CD4-positive, alpha-beta T cell (primary cell): ENCODE measurements around the gene FARP1. TPM values are rescaled to one million over a fixed set of nuclear protein-coding genes. Genes with fewer than 3 reads are reported as not detected.

ENCODE experiments used
- ATAC-seq: fragments of 200-7000 bp; cut with Tn5 transposase; one replicate; pipeline ENCODE4 v1.10.0; 2022; ENCODE audit warnings: mild to moderate bottlenecking; ENCODE audit not compliant: poor library complexity
- CTCF ChIA-PET: fragments of 350-600 bp; sonication (Branson Sonifier 250); formaldehyde crosslinking; loops from one replicate; lab custom pipeline; 2021; ENCODE audit warnings: antibody characterized with exemption, inconsistent platforms; lab: Charles Lee
- POLR2A ChIA-PET: fragments of 350-600 bp; sonication (Branson Sonifier 250); formaldehyde crosslinking; loops from one replicate; lab custom pipeline; 2021; ENCODE audit warnings: antibody characterized with exemption, inconsistent platforms; lab: Charles Lee
- DNase-seq, 14 experiments: peaks; one replicate each; pipeline ENCODE4 v3.0.0-alpha.2; 2013 to 2020; ENCODE audit warnings: mixed read lengths in 2 of 14
- H3K27ac ChIP-seq, 2 donors: one replicate each; pipeline versions ENCODE4 v1.5.1 to v1.7.0; 2013; ENCODE audit warnings: low read length in 2 of 2, low read depth in 1 of 2, mild to moderate bottlenecking in 1 of 2
- H3K27me3 ChIP-seq, 2 experiments: 1 replicate in 1 of 2; 2 replicates in 1 of 2; pipeline versions ENCODE4 v1.6.1 to v1.7.0; 2013; ENCODE audit warnings: low read length in 2 of 2, control low read depth in 1 of 2, mild to moderate bottlenecking in 1 of 2, moderate library complexity in 1 of 2; ENCODE audit not compliant: insufficient read depth in 2 of 2, control insufficient read depth in 1 of 2
- H3K36me3 ChIP-seq: one replicate; pipeline ENCODE4 v1.6.1; 2013; ENCODE audit warnings: low read length, control low read depth; ENCODE audit not compliant: insufficient read depth
- H3K4me1 ChIP-seq: one replicate; pipeline ENCODE4 v1.6.1; 2013; ENCODE audit warnings: low read length, control low read depth; ENCODE audit not compliant: insufficient read depth
- H3K4me3 ChIP-seq: one replicate; pipeline ENCODE4 v1.5.1; 2013; ENCODE audit warnings: mild to moderate bottlenecking, low read length, moderate library complexity
- H3K9me3 ChIP-seq, 2 experiments: 1 replicate in 1 of 2; 2 replicates in 1 of 2; pipeline versions ENCODE4 v1.6.1 to v1.7.0; 2013; ENCODE audit warnings: low read length in 2 of 2, mild to moderate bottlenecking in 2 of 2, control low read depth in 1 of 2, moderate library complexity in 1 of 2; ENCODE audit not compliant: control insufficient read depth in 1 of 2, insufficient read depth in 1 of 2
- H3K27ac Mint-ChIP-seq: one replicate; pipeline ENCODE4 v1.8.0; 2020; ENCODE audit warnings: mixed read lengths
- H3K27me3 Mint-ChIP-seq: one replicate; pipeline ENCODE4 v1.8.0; 2021; ENCODE audit warnings: mixed read lengths
- H3K36me3 Mint-ChIP-seq: one replicate; pipeline ENCODE4 v1.8.0; 2021; ENCODE audit warnings: low read depth, mixed read lengths
- H3K4me1 Mint-ChIP-seq: one replicate; pipeline ENCODE4 v1.8.0; 2021; ENCODE audit warnings: low read depth, mixed read lengths
- H3K4me3 Mint-ChIP-seq: one replicate; pipeline ENCODE4 v1.8.0; 2020; ENCODE audit warnings: mild to moderate bottlenecking, mixed read lengths
- H3K9me3 Mint-ChIP-seq: one replicate; pipeline ENCODE4 v1.8.0; 2020; ENCODE audit warnings: mixed read lengths
- intact Hi-C, 2 experiments: fragments of 100-400 bp; cut with DNase I in 1 of 2; cut with micrococcal nuclease in 1 of 2; formaldehyde crosslinking; loops; one replicate each; pipeline versions ENCODE4 v1.15.1 to v1.9.0; 2023 to 2025; cut with DNase I, micrococcal nuclease
- total RNA-seq, 174 experiments: library from RNA in 2 of 174; stranded (reverse) in 2 of 174; gene quantifications; one replicate each; pipeline ENCODE4 v1.2.3 and lab custom pipeline; 2021 to 2026
- TF ChIP-seq, protein P1 (sequence below): fragments of 200-600 bp; IDR thresholded peaks from one replicate; pipeline ENCODE4 v1.8.0; 2022; ENCODE audit warnings: antibody characterized with exemption, mild to moderate bottlenecking

FARP1 gene
- total RNA-seq, 2 experiments from 2014 or later, result 0.30 TPM; not detected in 1

DNA sequence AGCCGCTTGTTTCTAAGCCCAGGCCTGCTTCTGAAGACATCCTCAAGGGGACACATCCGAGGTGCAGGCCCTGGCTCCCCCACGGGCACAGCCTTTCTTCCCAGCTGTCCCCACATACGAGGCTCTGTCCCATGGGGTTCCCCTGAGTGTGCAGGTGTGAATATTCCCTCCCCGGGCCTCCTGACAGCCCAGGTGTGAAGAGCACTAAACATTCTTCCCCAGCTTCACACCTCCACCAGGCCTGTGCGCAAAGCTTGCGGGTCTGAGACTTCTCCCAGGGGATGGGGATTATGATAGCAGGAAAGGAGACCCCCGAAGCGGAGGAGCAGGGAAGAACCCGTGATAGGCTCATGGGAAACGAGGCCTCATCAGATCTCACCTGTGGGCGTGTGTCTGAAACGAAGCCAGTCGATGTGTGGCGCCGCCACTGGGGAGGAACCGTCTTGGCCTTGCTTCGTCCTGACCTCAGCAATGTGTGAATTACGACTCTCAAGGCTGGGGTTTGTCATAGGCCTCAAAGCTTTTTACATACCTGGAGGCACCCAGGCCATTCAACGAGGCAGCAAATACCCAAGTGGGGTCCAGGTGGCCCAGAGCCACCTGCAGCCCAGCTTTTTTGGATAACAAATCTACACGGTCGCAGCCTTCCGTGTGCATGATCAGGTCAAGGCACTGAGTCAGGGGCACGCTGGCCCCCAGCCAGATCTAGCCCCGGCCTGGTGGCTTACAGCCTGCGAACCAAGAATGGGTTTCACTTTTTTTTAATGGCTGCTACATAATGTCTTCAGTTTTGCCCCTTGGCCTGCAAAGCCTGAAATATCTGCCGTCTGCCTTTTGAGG lies 299.7 kb downstream of the FARP1 start:
- CTCF ChIA-PET, result interaction anchor here (2.4 kb wide), 1 partner anchor 211 kb away, joined by 7 read pairs; no protein-coding TSS in a partner anchor
- intact Hi-C loops, result loop anchor here in 1 of 2 experiments (10.0 kb wide), 1 partner anchor 402 kb away; no protein-coding TSS in a partner anchor

DNA sequence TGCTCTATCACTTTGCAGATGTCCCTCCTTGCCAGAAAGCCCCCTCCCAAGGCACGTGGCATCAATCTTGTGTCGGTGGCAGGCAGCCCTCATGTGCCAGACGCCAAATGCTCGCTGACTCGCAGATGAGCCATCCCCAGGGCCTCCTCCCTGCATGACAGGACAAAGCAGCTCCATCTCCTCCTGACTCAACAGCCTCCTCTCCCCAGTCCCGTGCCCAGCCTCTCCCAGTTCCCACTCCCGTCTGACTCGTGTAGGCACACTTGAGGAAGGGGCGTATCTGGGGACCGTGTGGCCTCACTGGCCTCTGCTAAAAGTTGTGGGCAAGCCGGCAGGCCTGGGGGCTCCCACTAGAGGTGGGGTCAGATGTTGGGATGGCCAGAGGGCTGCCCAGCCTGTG lies 300.4 kb downstream of the FARP1 start:
- no peaks in the 10 kb centered on the region for H3K27me3 ChIP-seq
- H3K36me3 ChIP-seq, result peaks cover 6% of the 10 kb centered on the region
- ATAC-seq, result no peak
- peak in 1 of 14 experiments; percentile 37 for DNase-seq
- H3K9me3 ChIP-seq, result no peaks in the 10 kb centered on the region
- intact Hi-C loops, result loop anchor here in 1 of 2 experiments (10.0 kb wide), 1 partner anchor 401 kb away; no protein-coding TSS in a partner anchor
- peaks cover 13% of the 10 kb centered on the region for H3K36me3 Mint-ChIP-seq
- no peak overlapping the region for H3K27ac Mint-ChIP-seq
- no peak overlapping the region for H3K4me3 ChIP-seq
- TF ChIP-seq, protein P1, sequence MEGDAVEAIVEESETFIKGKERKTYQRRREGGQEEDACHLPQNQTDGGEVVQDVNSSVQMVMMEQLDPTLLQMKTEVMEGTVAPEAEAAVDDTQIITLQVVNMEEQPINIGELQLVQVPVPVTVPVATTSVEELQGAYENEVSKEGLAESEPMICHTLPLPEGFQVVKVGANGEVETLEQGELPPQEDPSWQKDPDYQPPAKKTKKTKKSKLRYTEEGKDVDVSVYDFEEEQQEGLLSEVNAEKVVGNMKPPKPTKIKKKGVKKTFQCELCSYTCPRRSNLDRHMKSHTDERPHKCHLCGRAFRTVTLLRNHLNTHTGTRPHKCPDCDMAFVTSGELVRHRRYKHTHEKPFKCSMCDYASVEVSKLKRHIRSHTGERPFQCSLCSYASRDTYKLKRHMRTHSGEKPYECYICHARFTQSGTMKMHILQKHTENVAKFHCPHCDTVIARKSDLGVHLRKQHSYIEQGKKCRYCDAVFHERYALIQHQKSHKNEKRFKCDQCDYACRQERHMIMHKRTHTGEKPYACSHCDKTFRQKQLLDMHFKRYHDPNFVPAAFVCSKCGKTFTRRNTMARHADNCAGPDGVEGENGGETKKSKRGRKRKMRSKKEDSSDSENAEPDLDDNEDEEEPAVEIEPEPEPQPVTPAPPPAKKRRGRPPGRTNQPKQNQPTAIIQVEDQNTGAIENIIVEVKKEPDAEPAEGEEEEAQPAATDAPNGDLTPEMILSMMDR, result no peak
- ChIA-PET CTCF (interaction anchor here (2.4 to 3.5 kb wide), 2 partner anchors 211 kb away, joined by 7 to 49 read pairs; no protein-coding TSS in a partner anchor), POLR2A (no interaction called here)
- no peak overlapping the region for H3K27ac ChIP-seq
- no peaks in the 10 kb centered on the region for H3K9me3 Mint-ChIP-seq
- H3K4me1 Mint-ChIP-seq, result peaks cover 16% of the 10 kb centered on the region
- H3K27me3 Mint-ChIP-seq, result no peaks in the 10 kb centered on the region
- H3K4me3 Mint-ChIP-seq, result no peak overlapping the region
- peaks cover 13% of the 10 kb centered on the region for H3K4me1 ChIP-seq

More for the DNA sequence above, 299.7 kb downstream of the FARP1 start:
- Mint-ChIP-seq H3K4me3 (no peak overlapping the region), H3K36me3 (peaks cover 7% of the 10 kb centered on the region), H3K27ac (no peak overlapping the region), H3K4me1 (peaks cover 16% of the 10 kb centered on the region), H3K9me3 (no peaks in the 10 kb centered on the region), H3K27me3 (no peaks in the 10 kb centered on the region)
- H3K36me3 ChIP-seq, result peaks cover 2% of the 10 kb centered on the region
- no peak overlapping the region for H3K4me3 ChIP-seq
- ATAC-seq, result no peak
- POLR2A ChIA-PET, result no interaction called here
- TF ChIP-seq, protein P1, result no peak
- H3K4me1 ChIP-seq, result peaks cover 13% of the 10 kb centered on the region
- no peak for DNase-seq
- no peak overlapping the region for H3K27ac ChIP-seq
- no peaks in the 10 kb centered on the region for H3K27me3 ChIP-seq
- no peaks in the 10 kb centered on the region for H3K9me3 ChIP-seq

DNA sequence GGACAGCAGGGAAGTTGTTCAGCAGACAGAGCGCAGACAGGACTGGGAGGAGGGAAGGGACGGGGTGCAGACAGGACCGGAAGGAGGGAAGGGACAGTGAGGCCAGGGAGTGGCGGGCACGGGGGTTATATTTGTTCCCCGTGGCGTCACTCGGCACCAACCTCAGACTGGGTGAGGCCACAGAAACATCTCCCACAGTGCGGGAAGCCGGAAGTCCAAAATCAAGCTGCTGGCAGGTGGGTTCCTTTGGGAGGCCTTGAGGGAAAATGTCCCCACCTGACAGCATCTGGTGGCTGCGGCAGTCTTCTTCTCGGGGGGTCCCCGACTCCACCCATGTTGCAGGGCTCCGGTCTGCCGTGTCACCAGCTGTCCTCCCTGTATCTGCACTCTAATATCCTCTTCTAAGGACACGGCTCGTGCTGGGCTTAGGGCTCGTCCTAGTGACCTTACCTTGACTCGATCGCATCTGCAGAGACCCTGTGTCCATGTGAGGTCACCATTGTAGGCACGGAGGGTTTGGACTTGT lies 301.0 kb downstream of the FARP1 start:
- intact Hi-C loops, result loop anchor here in 1 of 2 experiments (10.0 kb wide), 1 partner anchor 401 kb away; no protein-coding TSS in a partner anchor
- peaks cover 6% of the 10 kb centered on the region for H3K36me3 ChIP-seq
- H3K9me3 Mint-ChIP-seq, result no peaks in the 10 kb centered on the region
- DNase-seq (no peak), ATAC-seq (no peak)
- no peaks in the 10 kb centered on the region for H3K9me3 ChIP-seq
- POLR2A ChIA-PET, result no interaction called here
- H3K4me1 Mint-ChIP-seq, result peaks cover 16% of the 10 kb centered on the region
- no peak overlapping the region for H3K27ac ChIP-seq
- H3K27me3 ChIP-seq, result no peaks in the 10 kb centered on the region
- TF ChIP-seq, protein P1, result no peak
- no peak overlapping the region for H3K4me3 Mint-ChIP-seq
- H3K36me3 Mint-ChIP-seq, result peaks cover 19% of the 10 kb centered on the region
- H3K4me3 ChIP-seq, result no peak overlapping the region
- CTCF ChIA-PET, result interaction anchor here (0.6 to 3.5 kb wide), 2 partner anchors 210 to 718 kb away, joined by 3 to 49 read pairs; no protein-coding TSS in a partner anchor
- H3K27me3 Mint-ChIP-seq, result no peaks in the 10 kb centered on the region
- H3K27ac Mint-ChIP-seq, result peak overlapping the region; percentile 66
- peaks cover 13% of the 10 kb centered on the region for H3K4me1 ChIP-seq
